Suprapubic skin (tissue), 4 donors: ENCODE results near the gene TNFAIP8L2. TPM values are rescaled to one million over a fixed set of nuclear protein-coding genes. Genes with fewer than 3 reads are reported as not detected.
A peak's percentile ranks its signal among the peaks of the same experiment; 100 is the strongest.

Experiments used
- DNase-seq, 2 donors: peaks; one replicate each; pipeline ENCODE4 v3.0.0-alpha.2; 2019; ENCODE audit warnings: low spot score in 2 of 2
- H3K27ac ChIP-seq: fragments of 200-600 bp; sonication (generic); one replicate; pipeline ENCODE4 v1.5.1; 2019
- H3K27me3 ChIP-seq: fragments of 200-600 bp; sonication (generic); one replicate; pipeline ENCODE4 v1.5.1; 2019
- H3K36me3 ChIP-seq: fragments of 200-600 bp; sonication (generic); one replicate; pipeline ENCODE4 v1.5.1; 2019
- H3K4me1 ChIP-seq: fragments of 200-600 bp; sonication (generic); one replicate; pipeline ENCODE4 v1.5.1; 2019
- H3K4me3 ChIP-seq: fragments of 200-600 bp; sonication (generic); one replicate; pipeline ENCODE4 v1.5.1; 2019; ENCODE audit warnings: mild to moderate bottlenecking
- H3K9me3 ChIP-seq: fragments of 200-600 bp; sonication (generic); one replicate; pipeline ENCODE4 v1.5.1; 2019
- CTCF ChIP-seq, 2 donors: fragments of 200-600 bp in 1 of 2; fragments of 450-650 bp in 1 of 2; sonication (generic) in 1 of 2; IDR thresholded peaks; one replicate each; pipeline ENCODE4 v1.5.1; 2016 to 2019; ENCODE audit warnings: antibody characterized with exemption in 2 of 2, mild to moderate bottlenecking in 1 of 2, moderate library complexity in 1 of 2
- EP300 ChIP-seq: sonication (generic); formaldehyde crosslinking; IDR thresholded peaks from one replicate; pipeline ENCODE4 v1.6.1; 2017; ENCODE audit warnings: antibody characterized with exemption
- POLR2A ChIP-seq, 2 donors: fragments of 450-650 bp; IDR thresholded peaks; one replicate each; pipeline ENCODE4 v1.6.1; 2017; ENCODE audit warnings: antibody characterized with exemption in 2 of 2, mild to moderate bottlenecking in 2 of 2, moderate library complexity in 2 of 2
- POLR2AphosphoS5 ChIP-seq, 3 donors: sonication (generic); formaldehyde crosslinking; IDR thresholded peaks; one replicate each; pipeline ENCODE4 v1.6.1; 2017; ENCODE audit warnings: antibody characterized with exemption in 3 of 3
- WGBS: methylation state at CpG from one replicate; pipeline ENCODE4 v1.1.5; 2018; 5-methylcytosine and 5-hydroxymethylcytosine counted together
- total RNA-seq, 4 donors: library from RNA; depleted of rRNA; stranded (reverse); fragments of >200 nt; gene quantifications; one replicate each; pipeline ENCODE4 v1.1.0, GENCODE V29; 2016

The TNFAIP8L2 gene
- total RNA-seq, 4 donors from 2014 or later = 1.0 to 2.5 (median 1.5) TPM

DNA sequence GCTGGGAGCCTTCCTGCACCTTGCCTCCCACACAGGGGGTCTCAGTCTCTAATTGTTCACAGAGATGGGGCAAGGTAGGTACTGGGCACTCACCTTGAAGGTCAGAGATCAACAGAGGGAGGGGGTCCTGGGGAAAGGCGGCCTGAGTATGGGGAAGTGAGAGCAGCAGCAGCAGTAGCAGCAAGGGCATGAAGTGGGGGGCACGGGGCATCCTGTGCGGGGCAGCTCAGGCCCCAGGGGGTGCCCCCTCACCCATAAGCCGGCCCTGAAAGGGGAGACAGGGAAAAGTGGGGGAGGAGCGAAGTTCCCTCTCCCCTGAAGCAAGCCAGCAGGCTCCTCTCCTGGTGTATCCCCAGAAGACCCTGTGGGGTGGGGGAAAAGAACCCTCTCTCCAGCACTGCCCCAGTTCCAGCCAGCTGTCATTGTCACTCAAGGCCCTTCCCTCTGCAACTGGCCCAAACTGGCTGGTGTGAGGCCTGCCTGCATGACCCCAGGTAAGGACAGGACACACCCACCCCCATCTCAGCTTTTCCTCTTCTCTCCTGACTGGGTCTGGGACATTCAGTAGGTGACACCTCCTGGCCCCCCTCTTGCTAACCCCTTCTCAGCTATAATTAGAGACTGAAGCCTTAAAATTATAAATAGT lies 13.9 kb upstream of the TNFAIP8L2 start:
- H3K9me3 ChIP-seq = no peaks in the 10 kb centered on the region
- WGBS = 83% methylated on average over 1 of the region's 5 CpGs
- no peak for TF ChIP-seq CTCF (IDR thresholded peaks at IDR 0.05)
- TF ChIP-seq POLR2A (IDR thresholded peaks at IDR 0.05) = no peak
- TF ChIP-seq EP300 = no peak
- no peak for TF ChIP-seq POLR2AphosphoS5 (IDR thresholded peaks at IDR 0.05)
- peaks cover 21% of the 10 kb centered on the region for H3K36me3 ChIP-seq
- H3K27ac ChIP-seq = no peak overlapping the region
- peak in 1 of 2 donors; percentile 29 for DNase-seq
- H3K4me3 ChIP-seq = no peak overlapping the region
- peaks cover 27% of the 10 kb centered on the region for H3K4me1 ChIP-seq
- no peaks in the 10 kb centered on the region for H3K27me3 ChIP-seq

DNA sequence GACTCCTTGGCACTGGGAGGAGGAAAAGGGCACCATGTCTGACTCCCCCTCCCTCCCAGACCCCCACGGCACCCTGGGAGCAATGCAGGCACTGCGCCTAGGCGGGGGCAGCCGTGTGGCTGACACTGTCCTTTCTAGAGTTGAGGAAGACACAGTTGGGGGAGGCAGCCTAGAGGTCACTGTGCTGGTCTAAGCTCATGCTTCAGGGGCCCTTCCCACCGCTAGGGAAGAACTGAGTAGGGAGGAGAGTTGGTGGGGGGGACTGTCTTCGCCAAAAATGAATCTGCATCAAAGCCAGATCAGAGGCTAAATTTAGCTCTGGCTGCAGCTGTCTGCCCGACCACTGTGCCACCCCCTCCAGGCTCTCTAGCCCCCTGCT lies 13.4 kb upstream of the TNFAIP8L2 start:
- Histone ChIP-seq H3K27me3 (no peaks in the 10 kb centered on the region), H3K9me3 (no peaks in the 10 kb centered on the region), H3K36me3 (peaks cover 16% of the 10 kb centered on the region), H3K27ac (no peak overlapping the region), H3K4me1 (peaks cover 27% of the 10 kb centered on the region), H3K4me3 (no peak overlapping the region)
- TF ChIP-seq EP300 (no peak), CTCF (IDR thresholded peaks at IDR 0.05) (no peak), POLR2AphosphoS5 (IDR thresholded peaks at IDR 0.05) (no peak)
- no peak for DNase-seq
- WGBS = 78% methylated on average over 7 of the region's 7 CpGs

DNA sequence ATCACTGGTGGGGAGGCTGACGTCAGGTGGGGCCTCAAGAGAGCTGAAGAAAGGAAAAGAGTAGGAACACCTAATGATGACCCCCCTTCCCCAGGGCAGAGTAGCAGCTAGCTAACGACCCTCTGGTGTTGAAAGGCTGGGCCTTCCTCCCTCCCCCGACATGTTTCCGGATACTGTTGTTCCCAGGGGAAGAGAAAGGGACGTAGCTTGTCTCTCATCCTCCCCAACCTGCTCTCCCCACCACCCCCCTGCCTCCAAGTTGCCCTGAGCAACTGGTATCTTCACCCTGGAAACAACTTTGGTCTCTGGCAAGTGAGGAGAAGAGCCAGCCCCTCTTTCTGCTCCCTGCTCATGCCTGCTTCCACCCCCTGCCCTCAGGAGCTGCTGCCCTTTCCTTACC lies 12.5 kb upstream of the TNFAIP8L2 start:
- Histone ChIP-seq H3K27ac (no peak overlapping the region), H3K27me3 (no peaks in the 10 kb centered on the region), H3K36me3 (peaks cover 9% of the 10 kb centered on the region), H3K9me3 (no peaks in the 10 kb centered on the region), H3K4me3 (no peak overlapping the region), H3K4me1 (peaks cover 27% of the 10 kb centered on the region)
- WGBS = 82% methylated on average over 4 of the region's 5 CpGs
- no peak for DNase-seq
- TF ChIP-seq POLR2A (IDR thresholded peaks at IDR 0.05) = no peak
- no peak for TF ChIP-seq CTCF (IDR thresholded peaks at IDR 0.05)
- TF ChIP-seq EP300 = no peak
- TF ChIP-seq POLR2AphosphoS5 (IDR thresholded peaks at IDR 0.05) = no peak

DNA sequence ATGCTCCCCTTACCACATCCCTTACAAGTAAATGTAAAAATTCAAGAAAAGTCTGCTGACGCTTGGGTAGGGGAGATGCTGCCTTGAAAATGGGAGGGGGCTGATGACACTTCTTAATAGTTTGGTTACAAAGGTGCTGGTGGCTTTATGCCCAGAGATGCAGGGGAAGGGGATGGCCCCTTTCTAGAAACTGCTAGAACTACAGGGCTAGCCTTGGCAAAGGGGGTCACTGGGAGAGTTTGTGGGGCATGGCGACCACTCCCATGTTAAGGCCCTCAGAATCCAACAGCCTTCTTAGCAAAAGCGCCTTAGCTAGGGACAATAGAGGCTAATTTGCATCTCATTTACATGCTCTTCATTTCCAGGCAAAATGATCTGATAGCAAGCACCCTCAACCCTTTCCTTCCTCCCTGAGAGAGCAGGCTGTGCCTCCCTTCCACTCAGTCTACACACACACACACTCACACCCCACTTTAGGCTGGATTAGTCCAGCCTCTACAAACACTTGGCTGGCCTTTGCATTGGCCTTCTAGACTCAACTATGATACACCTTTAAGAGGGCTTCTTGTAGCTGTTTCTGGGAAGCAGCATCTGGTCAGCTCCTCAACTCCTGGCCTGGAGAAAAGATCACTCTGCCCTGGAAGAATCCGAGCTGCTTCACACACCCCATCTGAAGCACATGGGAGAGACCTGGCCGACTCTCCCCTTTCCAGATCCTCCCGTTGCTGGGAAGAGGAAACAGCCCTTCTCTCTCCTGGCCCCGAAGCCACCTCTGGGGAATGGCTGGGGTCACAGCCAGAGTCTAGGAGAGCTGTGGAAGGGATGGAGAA lies 11.8 kb upstream of the TNFAIP8L2 start:
- TF ChIP-seq CTCF (IDR thresholded peaks at IDR 0.05) (no peak), POLR2A (IDR thresholded peaks at IDR 0.05) (no peak), POLR2AphosphoS5 (IDR thresholded peaks at IDR 0.05) (no peak), EP300 (no peak)
- no peaks in the 10 kb centered on the region for H3K9me3 ChIP-seq
- H3K36me3 ChIP-seq = peaks cover 6% of the 10 kb centered on the region
- no peaks in the 10 kb centered on the region for H3K27me3 ChIP-seq
- DNase-seq = no peak
- peak overlapping the region; percentile 91 for H3K4me3 ChIP-seq
- WGBS = 53% methylated on average over 7 of the region's 7 CpGs
- H3K4me1 ChIP-seq = peaks cover 27% of the 10 kb centered on the region
- H3K27ac ChIP-seq = peak overlapping the region; percentile 9

DNA sequence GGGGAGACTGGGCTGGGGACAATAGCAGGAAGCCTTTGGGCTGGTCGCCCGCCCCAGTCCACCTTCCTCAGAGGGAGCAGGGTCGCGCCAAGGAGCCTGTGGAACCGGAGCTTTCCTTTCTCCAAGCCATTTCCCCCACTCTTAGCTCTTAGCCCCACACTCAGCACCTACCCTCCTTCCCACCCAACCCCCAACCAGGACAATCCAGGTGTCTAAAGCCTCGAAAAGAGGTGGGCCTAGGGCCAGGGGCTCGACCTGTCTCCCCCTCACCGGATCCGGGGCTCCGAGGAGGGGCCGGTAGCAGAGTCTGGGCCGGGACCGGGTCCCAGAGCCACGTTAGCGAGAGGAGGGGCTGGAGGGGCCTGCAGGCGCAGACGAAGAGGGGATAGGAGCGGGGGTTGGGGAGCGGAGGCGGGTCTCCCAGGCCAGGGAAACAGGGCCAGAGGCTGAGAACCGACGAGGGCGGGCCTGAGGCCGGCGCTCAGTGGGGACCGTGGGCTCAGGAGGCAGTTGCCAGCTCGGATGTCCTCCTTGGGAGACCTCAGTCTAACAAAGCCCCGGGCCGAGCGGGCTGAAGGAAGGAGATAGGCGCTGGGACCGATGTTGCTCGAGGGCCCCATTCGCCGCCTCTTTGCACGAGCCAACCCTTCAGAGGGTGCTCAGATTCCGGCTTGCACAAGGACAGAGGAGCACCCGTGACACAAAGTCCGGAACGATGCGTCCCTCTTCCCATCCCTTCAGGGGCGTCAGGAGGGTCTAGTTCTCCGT lies 11.0 kb upstream of the TNFAIP8L2 start:
- Histone ChIP-seq H3K27me3 (no peaks in the 10 kb centered on the region), H3K4me1 (peaks cover 27% of the 10 kb centered on the region), H3K27ac (peak overlapping the region; percentile 9), H3K36me3 (peaks cover 5% of the 10 kb centered on the region), H3K4me3 (peak overlapping the region; percentile 91), H3K9me3 (no peaks in the 10 kb centered on the region)
- WGBS = 9% methylated on average over 39 of the region's 43 CpGs
- no peak for DNase-seq
- no peak for TF ChIP-seq EP300
- no peak for TF ChIP-seq POLR2AphosphoS5 (IDR thresholded peaks at IDR 0.05)
- TF ChIP-seq POLR2A (IDR thresholded peaks at IDR 0.05) = no peak
- TF ChIP-seq CTCF (IDR thresholded peaks at IDR 0.05) = no peak
